Renal cortex interstitium (tissue), 11 donors: ENCODE results near the gene ADGRD2. TPM values are rescaled to one million over a fixed set of nuclear protein-coding genes. Genes with fewer than 3 reads are reported as not detected.

Source experiments
- DNase-seq, 11 donors: peaks; one replicate each; pipeline ENCODE4 v3.0.0-alpha.2; 2013; ENCODE audit warnings: low read depth in 9 of 11, low spot score in 4 of 11; ENCODE audit errors: extremely low read depth in 1 of 11
- polyA plus RNA-seq, 3 donors: library from polyadenylated mRNA; unstranded; fragments of 120-200 nt; gene quantifications; one replicate each; pipeline ENCODE4 v1.2.1, GENCODE V29; 2013; ENCODE audit not compliant: insufficient read length in 3 of 3

ADGRD2 gene
- polyA plus RNA-seq, 3 donors: 0.16 to 0.17 TPM; not detected in 1

- DNase-seq: no peak
Observed at GRCh38 chr9:124428751-124429529, 21.3 kb upstream of the ADGRD2 start.

- no peak for DNase-seq
Observed at GRCh38 chr9:124429530-124429867, 20.8 kb upstream of the ADGRD2 start.

- DNase-seq: no peak
Observed at GRCh38 chr9:124436320-124436719, 13.9 kb upstream of the ADGRD2 start.

DNA sequence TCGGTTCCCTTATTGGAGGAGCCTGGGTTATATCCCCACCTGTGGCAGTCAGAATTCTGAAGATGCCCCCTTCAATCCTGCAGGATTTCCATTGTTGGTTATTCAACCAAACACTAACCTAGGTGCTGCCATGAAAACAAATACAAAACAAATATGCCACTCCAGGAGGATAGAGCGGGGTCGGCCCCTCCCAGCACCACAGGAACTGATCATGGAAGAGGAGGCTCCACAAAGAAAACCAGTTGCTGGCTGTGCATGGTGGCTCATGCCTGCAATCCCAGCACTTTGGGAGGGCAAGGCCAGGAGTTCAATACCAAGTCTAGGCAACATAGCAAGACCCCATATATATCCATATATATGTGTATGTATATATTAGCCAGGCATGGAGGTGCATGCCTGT lies 13.2 kb upstream of the ADGRD2 start:
- DNase-seq: no peak

DNA sequence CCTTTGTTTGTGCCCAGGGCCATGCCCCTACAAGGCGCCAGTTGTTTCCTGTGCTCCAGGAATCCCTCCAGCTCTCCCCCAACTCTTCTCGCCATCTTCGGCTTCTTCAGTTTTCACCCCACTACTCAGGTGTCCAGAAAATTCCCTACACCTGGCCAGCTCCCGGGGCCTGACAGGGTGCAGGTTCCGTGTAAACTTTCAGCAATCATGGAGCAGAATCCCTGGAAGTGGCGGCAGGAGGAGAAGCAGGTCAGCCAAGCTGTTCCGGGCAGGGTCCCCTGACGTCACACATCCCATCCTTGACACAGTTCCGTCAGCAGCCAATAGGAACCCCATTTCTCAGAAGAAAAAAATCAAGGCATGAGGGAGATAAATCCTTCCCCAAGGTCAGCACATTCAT lies 12.2 kb upstream of the ADGRD2 start:
- DNase-seq: no peak

DNA sequence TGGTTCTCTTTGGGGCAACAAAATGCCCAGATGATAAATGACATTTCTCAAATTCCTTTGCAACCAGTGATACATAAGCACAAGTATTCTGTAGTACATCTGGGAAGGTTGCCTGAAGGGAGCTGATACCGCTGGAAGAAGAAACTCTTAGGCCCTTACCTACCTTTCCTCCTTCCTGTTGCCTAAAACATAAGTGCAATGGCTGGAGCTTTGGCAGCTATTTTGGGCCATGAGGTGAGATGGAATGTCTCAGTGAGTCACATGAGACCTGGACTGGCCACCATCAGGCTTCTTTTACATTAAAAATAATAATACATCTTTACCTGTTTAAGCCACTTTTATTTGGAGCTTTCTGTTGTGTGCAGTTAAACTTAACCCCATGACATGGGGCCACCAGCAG lies 11.2 kb upstream of the ADGRD2 start:
- no peak for DNase-seq

GRCh38 chr9:124439686-124440243 lies 10.5 kb upstream of the ADGRD2 start:
- no peak for DNase-seq

DNA sequence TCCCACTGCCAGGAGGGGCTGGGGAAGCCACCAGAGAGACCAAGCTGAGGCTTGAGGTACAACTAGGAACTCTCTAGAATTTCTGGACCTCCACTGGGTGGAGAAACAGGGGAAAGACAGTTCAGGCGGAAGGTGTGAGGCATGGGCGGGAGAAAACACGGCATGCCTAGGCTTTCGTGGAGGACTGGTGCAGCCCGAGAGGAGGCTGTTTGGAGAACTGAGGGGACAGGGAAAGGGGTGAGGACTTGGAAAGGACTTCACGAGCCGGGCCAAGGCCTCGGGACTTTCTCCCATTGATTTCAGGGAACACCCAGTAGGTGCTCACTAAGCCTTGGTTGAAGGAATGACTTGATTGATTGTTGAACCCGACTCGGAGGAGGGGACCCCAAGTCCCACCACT lies 9.5 kb upstream of the ADGRD2 start:
- no peak for DNase-seq

DNA sequence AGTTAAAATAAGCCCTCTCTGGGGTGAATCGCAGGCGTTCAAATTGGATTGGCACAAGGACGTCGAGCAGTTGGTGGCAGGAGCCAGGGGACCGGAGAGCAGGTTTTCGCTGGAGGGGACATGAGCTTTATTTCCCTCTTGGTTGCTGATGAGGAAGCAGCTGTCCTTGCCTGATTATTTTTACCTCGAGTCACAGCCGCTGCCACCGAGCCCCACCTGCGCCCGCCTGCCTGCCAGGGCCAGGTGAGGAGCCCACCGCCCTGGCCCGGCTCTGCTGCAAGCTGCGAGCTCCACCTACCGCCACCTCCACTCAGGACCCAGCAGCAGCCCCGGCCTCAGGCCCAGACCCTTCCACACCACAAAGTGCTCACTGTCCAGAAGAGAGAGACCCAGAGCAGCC lies 9.0 kb upstream of the ADGRD2 start:
- DNase-seq: no peak

GRCh38 chr9:124442379-124442778 lies 7.9 kb upstream of the ADGRD2 start:
- no peak for DNase-seq

DNA sequence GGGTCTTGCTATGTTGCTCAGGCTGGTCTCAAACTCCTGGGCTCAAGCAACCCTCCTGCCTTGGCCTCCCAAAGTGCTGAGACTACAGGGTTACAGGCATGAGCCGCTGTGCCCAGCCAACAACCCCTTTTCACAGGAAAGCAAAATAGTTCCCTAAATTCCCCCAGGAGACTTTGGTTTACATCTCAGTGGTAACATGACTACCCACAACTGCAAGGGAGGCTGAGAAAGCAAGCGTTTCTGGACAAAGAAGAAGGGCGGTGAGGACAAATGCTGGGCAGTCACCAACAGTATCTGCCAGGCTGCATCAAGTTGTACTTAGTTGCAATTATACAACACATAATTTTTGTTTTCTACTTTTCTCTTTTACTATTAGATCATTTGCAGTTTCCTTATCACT lies 7.4 kb upstream of the ADGRD2 start:
- DNase-seq: no peak

GRCh38 chr9:124443625-124444024 lies 6.6 kb upstream of the ADGRD2 start:
- DNase-seq: no peak

GRCh38 chr9:124444166-124444565 lies 6.1 kb upstream of the ADGRD2 start:
- DNase-seq: no peak

DNA sequence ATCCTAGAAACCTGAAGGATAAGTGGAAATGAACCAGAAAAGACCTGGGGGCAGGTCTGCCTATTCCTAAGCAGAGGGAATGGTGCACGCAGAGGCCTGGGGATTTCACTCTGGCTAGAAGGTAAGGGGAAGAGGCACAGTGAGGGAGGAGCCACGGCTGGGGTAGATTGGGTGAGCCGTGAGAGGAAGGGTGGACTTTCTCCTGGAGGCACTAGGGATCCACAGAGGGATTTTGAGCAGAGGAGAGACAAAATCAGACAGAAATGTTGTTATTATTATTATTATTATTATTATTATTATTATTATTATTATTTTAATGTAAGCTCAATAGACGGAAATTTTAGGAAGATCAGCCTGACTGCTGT lies 3.0 kb upstream of the ADGRD2 start:
- DNase-seq: no peak

DNA sequence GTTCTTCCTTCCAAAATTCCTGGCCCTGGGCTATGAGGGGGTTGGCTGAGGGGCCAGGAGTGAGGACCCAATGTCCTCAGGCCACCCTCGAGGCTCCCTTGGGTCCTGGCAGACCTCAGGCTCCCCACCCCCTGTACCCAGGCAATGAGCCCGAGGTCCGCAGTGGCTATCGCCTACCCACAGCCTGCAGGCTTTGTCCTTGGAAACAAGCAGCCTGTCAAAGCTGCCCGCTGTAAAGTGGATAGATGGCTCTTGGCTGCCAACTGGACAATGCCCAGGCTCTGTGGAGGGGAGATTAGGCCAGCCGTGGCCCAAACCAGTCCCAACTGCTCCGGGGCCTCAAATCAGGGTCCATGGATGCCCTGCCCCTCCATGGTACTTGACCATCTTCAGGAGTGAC lies 2.2 kb upstream of the ADGRD2 start:
- DNase-seq: no peak

GRCh38 chr9:124449381-124450151 lies 685 bp upstream of the ADGRD2 start:
- DNase-seq: no peak

DNA sequence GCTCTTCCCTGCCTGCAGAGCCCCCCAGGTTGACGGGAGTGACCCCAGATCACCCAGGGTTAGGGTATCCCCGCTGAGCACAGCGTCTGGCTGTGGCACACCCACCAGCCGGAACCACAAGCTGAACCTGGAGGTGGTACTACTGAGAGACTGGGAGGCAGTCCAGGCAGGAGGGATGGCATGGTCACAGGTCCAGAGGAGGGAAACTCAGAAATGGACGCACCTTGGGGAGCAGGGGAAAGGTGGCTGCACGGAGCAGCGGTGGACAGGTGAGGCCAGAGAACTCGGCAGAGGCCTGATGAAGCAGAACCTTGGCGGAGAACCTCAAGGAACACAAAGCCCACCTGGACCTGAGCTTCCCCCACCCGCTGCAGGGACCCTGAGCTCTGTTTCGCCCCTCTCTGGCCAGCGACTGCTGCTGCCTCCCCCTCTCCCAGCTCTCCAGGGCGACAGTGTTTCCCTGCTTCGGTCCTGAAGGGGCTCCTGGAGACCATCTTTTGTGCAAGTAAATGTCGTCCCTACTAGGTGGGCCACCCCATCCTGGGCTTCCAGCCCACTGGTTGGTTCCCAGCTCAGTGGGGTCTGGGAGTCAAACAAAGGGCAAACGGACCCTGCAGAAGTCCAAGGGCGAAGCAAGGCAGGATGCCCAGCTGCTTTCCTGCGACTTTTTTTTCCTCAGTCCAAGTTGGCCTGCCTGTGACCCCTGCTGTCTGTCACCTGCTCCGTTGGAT lies 845 bp downstream of the ADGRD2 start:
- DNase-seq: no peak

DNA sequence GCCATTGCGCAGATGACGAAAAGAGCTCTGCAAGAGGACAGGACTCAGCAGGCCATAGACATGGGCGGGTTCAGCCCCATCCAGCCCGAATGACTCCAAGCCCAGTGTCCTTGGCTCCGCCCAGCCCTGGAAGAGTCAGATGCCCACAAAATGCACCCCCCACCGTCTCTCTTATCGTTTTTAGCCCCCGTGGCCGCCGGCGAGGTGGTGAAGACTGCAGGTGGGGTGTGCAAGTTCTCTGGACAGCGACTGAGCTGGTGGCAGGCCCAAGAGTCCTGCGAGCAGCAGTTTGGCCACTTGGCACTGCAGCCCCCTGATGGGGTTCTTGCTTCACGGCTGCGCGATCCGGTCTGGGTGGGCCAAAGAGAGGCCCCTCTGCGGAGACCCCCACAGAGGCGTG lies 2.1 kb downstream of the ADGRD2 start:
- no peak for DNase-seq

DNA sequence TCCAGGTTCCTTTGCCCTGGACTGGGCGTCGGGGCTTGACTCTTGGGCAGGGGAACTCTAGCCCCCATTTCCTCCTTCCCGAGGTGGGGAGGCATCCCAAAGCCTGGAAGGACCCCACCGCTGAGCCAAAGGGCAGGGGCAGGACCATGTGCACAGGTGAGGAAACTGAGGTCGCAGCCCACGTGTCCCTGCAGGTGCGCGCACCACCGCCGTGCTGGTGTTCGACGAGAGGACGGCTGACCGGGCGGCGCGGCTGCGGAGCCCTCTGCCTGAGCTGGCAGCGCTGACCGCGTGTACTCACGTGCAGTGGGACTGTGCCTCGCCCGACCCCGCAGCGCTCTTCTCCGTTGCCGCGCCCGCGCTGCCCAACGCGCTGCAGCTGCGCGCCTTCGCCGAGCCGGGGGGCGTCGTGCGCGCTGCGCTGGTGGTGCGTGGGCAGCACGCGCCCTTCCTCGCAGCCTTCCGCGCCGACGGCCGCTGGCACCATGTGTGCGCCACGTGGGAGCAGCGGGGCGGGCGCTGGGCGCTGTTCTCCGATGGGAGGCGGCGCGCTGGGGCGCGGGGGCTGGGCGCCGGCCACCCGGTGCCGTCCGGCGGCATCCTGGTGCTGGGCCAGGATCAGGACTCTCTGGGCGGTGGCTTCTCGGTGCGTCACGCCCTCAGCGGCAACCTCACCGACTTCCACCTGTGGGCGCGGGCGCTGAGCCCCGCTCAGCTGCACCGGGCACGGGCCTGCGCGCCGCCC lies 2.8 kb downstream of the ADGRD2 start:
- DNase-seq: no peak
